ENCODE measurements around the gene FREY1. TPM values are rescaled to one million over a fixed set of nuclear protein-coding genes. Genes with fewer than 3 reads are reported as not detected.

The FREY1 gene
- total RNA-seq, 1 donor, result 0.43 TPM

DNA sequence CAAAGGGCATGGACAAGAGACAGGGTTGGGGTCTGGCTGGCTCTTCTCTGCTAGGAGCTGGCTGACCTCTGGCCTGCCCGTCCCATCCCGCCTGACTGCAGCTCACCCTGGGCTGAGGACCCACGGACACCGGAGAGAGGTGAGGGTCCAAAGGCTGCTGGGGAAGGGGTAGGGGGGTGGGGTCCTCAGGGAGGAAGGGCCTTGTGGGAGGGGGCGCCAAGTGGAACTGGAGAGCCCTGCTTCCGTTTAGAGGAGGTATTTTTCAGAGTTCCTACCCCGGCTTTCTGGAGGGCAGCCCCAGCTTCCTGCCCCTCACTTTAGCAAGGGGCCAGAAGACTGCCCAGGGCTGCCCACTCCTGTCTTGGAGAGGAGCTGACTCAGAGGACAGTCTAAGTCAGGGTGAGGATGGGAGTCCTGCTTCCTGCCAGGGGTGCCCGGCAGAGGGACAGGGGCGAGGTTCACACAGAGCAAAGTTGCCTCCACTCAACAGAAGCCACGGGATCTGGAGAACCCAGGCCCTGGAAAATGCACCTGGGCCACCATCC, 22.5 kb upstream of the FREY1 start:
- no peak for DNase-seq (ENCODE audit: low read depth)

GRCh38 chr11:45928535-45929215, 21.6 kb upstream of the FREY1 start:
- H3K4me3 ChIP-seq (ENCODE audit: low read depth, low read length), result no peak overlapping the region
- no peak for DNase-seq (ENCODE audit: low read depth)
- no peak for TF ChIP-seq CTCF (IDR thresholded peaks at IDR 0.05; ENCODE audit: insufficient read depth, low read depth, low read length)

More for the DNA sequence above, 22.5 kb upstream of the FREY1 start:
- TF ChIP-seq CTCF (IDR thresholded peaks at IDR 0.05; ENCODE audit: insufficient read depth, low read depth, low read length), result no peak
- H3K4me3 ChIP-seq (ENCODE audit: low read depth, low read length), result no peak overlapping the region

DNA sequence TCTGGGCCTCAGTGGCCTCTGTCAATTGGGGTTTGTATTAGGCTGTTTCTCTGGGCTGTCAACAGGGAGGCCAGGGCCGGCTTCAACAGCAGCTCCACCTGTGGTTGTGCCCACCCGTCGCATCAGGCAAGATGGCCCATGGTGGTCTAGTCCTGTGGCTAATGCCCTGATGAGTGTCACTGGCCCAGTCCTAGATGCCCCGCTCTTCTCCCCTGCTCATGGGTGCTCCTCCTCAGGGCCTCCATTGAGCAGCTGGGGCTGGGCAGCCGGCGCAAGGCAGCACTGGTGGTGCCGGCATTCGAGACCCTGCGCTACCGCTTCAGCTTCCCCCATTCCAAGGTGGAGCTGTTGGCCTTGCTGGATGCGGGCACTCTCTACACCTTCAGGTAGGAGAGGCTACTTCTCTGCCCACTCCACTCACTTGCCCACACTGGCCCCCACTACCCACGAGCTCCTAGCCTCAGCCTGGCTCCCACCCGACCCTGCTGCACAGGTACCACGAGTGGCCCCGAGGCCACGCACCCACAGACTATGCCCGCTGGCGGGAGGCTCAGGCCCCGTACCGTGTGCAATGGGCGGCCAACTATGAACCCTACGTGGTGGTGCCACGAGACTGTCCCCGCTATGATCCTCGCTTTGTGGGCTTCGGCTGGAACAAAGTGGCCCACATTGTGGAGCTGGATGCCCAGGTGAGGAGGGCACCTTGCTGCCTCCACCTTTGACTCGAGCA, 20.8 kb upstream of the FREY1 start:
- no peak for TF ChIP-seq CTCF (IDR thresholded peaks at IDR 0.05; ENCODE audit: insufficient read depth, low read depth, low read length)
- no peak for DNase-seq (ENCODE audit: low read depth)
- H3K4me3 ChIP-seq (ENCODE audit: low read depth, low read length), result no peak overlapping the region

DNA sequence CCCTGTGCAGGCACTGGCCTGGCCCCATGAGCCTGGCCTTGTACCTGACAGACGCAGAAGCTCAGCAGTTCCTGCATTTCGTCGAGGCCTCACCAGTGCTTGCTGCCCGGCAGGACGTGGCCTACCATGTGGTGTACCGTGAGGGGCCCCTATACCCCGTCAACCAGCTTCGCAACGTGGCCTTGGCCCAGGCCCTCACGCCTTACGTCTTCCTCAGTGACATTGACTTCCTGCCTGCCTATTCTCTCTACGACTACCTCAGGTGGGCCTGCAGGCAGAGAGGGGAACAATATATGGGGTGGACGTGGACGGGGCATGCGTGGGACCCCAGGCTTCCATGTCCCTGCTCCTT, 20.2 kb upstream of the FREY1 start:
- no peak for DNase-seq (ENCODE audit: low read depth)
- TF ChIP-seq CTCF (IDR thresholded peaks at IDR 0.05; ENCODE audit: insufficient read depth, low read depth, low read length), result no peak
- H3K4me3 ChIP-seq (ENCODE audit: low read depth, low read length), result no peak overlapping the region

GRCh38 chr11:45926536-45927331, 19.7 kb upstream of the FREY1 start:
- TF ChIP-seq CTCF (IDR thresholded peaks at IDR 0.05; ENCODE audit: insufficient read depth, low read depth, low read length), result no peak
- DNase-seq (ENCODE audit: low read depth), result no peak
- no peak overlapping the region for H3K4me3 ChIP-seq (ENCODE audit: low read depth, low read length)

- no peak for DNase-seq (ENCODE audit: low read depth)
- H3K4me3 ChIP-seq (ENCODE audit: low read depth, low read length), result no peak overlapping the region
- no peak for TF ChIP-seq CTCF (IDR thresholded peaks at IDR 0.05; ENCODE audit: insufficient read depth, low read depth, low read length)
Measured at GRCh38 chr11:45926001-45926401, 18.9 kb upstream of the FREY1 start.
